Colonic mucosa (tissue), 4 donors: Measurements from ENCODE around the gene EMX1. TPM values are rescaled to one million over a fixed set of nuclear protein-coding genes. Genes with fewer than 3 reads are reported as not detected.

Experiments used
- DNase-seq: peaks from one replicate; pipeline ENCODE4 v3.0.0-alpha.2; 2020
- H3K27ac ChIP-seq: fragments of 200-600 bp; one replicate; pipeline ENCODE4 v1.8.0; 2021
- H3K27me3 ChIP-seq: fragments of 200-600 bp; one replicate; pipeline ENCODE4 v1.8.0; 2021
- H3K36me3 ChIP-seq: fragments of 200-600 bp; one replicate; pipeline ENCODE4 v1.8.0; 2021
- H3K4me1 ChIP-seq: fragments of 200-600 bp; one replicate; pipeline ENCODE4 v1.8.0; 2021; ENCODE audit warnings: mild to moderate bottlenecking
- H3K4me3 ChIP-seq: fragments of 200-600 bp; one replicate; pipeline ENCODE4 v1.8.0; 2021
- H3K9ac ChIP-seq, 2 donors: one replicate each; pipeline ENCODE4 v1.7.0; 2013; ENCODE audit warnings: control low read depth in 2 of 2, low read depth in 2 of 2, low read length in 2 of 2
- H3K9me3 ChIP-seq: fragments of 200-600 bp; one replicate; pipeline ENCODE4 v1.8.0; 2021
- intact Hi-C: fragments of 100-400 bp; cut with DNase I; formaldehyde crosslinking; loops from one replicate; pipeline ENCODE4 v1.14.1; 2022
- total RNA-seq, 2 donors: library from RNA; stranded (reverse); fragmentation: NEBNext Ultra II Directional in 1 of 2; extraction: Animal tissue kit (Norgen Biotek cat#: 25700) in 1 of 2; gene quantifications; one replicate each; pipeline ENCODE4 v1.2.1, GENCODE V29; 2021
- TF ChIP-seq, protein P1 (sequence below): fragments of 200-600 bp; IDR thresholded peaks from one replicate; pipeline ENCODE4 v1.8.0; 2022; ENCODE audit warnings: antibody characterized with exemption, mild to moderate bottlenecking
- donor health status: healthy.
- donor health status: DM: no; HTN: no; CAD: no.
- donor health status: DM: no; HTN: no; CAD: no.

The EMX1 gene
- total RNA-seq, 2 donors from 2014 or later = 1.1 to 2.0 TPM

DNA sequence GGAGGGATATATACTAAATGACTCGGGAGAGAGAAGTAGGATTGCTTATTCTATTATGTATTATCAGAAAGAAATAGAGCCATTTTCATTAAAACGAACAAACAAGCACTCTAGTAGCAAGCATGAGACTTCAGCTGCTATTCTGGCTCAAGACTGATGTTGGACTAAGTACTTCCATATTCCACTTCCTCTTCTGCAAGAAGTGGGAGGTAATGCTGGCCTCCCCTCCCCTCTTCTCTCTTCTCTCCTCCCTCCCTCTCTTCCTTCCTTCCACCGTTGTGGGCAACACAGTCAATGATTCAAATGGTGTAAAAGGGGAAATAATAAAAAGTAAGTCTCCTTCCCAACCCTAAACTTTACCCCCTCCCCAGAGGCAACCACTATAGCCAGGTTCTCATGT lies 62.6 kb downstream of the EMX1 start:
- intact Hi-C loops = no loop called here
- Histone ChIP-seq H3K4me1 (no peaks in the 10 kb centered on the region), H3K9ac (no peak overlapping the region), H3K4me3 (no peak overlapping the region), H3K36me3 (no peaks in the 10 kb centered on the region), H3K9me3 (no peaks in the 10 kb centered on the region), H3K27ac (no peak overlapping the region), H3K27me3 (no peaks in the 10 kb centered on the region)
- TF ChIP-seq, protein P1, sequence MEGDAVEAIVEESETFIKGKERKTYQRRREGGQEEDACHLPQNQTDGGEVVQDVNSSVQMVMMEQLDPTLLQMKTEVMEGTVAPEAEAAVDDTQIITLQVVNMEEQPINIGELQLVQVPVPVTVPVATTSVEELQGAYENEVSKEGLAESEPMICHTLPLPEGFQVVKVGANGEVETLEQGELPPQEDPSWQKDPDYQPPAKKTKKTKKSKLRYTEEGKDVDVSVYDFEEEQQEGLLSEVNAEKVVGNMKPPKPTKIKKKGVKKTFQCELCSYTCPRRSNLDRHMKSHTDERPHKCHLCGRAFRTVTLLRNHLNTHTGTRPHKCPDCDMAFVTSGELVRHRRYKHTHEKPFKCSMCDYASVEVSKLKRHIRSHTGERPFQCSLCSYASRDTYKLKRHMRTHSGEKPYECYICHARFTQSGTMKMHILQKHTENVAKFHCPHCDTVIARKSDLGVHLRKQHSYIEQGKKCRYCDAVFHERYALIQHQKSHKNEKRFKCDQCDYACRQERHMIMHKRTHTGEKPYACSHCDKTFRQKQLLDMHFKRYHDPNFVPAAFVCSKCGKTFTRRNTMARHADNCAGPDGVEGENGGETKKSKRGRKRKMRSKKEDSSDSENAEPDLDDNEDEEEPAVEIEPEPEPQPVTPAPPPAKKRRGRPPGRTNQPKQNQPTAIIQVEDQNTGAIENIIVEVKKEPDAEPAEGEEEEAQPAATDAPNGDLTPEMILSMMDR = no peak
- no peak for DNase-seq

DNA sequence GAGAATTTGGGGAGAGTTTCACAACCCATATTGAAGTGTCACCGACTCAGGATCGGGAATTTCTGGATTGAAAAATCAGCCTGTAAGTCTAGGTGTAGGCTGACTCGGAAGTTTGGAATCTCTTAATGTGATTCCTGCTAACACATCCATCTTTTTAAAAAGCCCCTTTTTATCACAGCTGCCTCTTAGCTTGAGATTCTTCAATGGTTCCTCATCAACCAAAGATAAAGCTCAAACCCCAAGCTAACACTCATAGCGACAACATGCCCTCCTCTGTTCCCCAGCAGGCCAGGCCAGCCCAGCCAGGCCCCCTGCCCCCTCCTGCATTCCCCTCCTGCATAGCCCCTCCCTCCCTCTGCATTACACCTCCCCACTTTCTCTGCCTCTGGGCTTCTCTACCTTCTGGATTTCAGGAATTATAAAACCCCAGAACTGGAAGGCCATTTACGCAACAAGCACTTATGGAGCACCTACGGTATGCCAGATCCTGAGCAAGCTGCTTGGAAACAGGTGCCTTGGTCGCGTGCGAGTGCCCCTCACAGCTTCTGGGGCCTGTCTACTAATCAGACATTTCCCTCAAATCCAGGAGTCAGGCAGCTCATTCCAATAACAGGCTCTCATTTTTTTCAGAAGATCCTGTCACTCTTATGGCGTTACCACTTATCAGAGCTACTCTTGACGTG lies 63.4 kb downstream of the EMX1 start:
- Histone ChIP-seq H3K4me1 (no peaks in the 10 kb centered on the region), H3K4me3 (no peak overlapping the region), H3K36me3 (no peaks in the 10 kb centered on the region), H3K27me3 (no peaks in the 10 kb centered on the region), H3K9ac (no peak overlapping the region), H3K9me3 (no peaks in the 10 kb centered on the region), H3K27ac (no peak overlapping the region)
- DNase-seq = no peak
- intact Hi-C loops = no loop called here
- TF ChIP-seq, protein P1 = no peak

DNA sequence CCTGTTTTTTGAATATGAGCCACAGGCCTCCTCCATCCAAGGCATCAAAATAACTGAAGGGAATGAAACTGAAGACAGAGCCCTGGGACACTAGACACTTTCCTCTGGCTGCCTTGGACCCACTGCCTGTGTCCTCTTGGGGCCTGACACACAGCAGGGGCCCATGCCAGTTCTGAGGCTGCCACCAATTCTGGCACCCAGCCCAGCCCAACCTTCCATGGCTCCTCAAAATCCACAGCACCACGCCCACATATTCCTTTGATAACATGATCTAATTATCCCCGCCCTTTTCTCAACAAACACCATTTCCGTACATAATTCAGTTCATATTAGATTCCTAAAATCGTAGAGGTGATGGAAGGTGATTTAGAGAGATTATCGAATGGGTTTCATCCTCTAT lies 64.2 kb downstream of the EMX1 start:
- no peaks in the 10 kb centered on the region for H3K4me1 ChIP-seq
- H3K9me3 ChIP-seq = no peaks in the 10 kb centered on the region
- DNase-seq = peak; percentile 27
- H3K4me3 ChIP-seq = no peak overlapping the region
- no peak overlapping the region for H3K9ac ChIP-seq
- TF ChIP-seq, protein P1 = no peak
- H3K27me3 ChIP-seq = no peaks in the 10 kb centered on the region
- H3K36me3 ChIP-seq = no peaks in the 10 kb centered on the region
- H3K27ac ChIP-seq = no peak overlapping the region
- intact Hi-C loops = no loop called here

DNA sequence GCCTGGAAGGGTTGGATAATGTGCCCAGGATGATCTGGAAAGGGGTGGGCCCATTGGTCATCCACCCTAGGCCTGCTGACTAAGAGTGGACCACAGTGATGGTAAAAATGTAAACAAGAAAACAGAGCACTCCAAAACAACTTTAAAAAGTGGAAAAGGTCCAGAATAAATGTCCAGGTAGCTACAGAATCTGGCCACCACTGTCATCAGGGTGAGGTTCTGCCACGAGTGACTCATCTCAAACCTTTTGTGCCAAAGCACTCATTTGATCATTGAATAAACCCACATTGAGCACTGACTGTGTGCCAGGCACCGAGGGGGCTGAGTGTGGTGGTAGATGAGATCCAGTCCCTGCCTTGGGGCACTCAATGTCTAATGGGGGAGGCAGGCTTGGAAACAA lies 64.9 kb downstream of the EMX1 start:
- no peak for DNase-seq
- intact Hi-C loops = no loop called here
- H3K27ac ChIP-seq = no peak overlapping the region

DNA sequence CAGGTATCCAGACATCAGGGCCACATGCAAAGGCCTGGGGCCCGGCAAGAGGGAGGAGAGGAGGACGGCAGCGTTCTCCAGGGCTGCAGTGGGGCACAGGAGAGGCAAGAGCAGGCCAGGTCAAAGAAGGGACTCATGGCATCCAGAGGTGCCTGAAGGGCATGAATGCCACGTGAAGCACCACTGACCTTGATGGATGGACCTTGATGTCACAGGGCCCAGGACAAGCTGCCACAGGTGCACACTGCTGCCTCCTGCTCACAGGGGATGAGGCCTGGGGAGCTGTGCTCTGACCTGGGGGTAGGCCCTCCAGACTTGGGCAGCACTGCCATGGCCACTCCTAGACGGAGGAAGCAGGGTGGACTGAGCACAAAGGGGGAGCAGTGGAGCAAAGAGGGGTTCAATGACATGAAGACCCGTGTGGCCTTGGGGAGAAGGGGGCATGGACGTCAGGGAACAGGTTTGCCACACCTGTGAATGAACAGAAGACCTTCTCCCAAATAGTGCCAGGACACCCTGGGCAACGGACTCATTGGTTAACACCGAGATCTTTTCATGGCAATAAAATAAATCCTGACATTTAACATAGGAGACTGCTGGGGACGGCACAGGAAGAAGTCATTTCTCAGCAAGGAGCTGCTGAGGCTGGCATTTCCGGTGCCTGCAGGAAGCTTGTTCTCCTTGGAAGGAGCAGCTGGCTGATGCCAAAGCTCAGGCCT lies 65.6 kb downstream of the EMX1 start:
- Histone ChIP-seq H3K27me3 (no peaks in the 10 kb centered on the region), H3K4me3 (no peak overlapping the region), H3K27ac (no peak overlapping the region), H3K9ac (no peak overlapping the region), H3K36me3 (no peaks in the 10 kb centered on the region), H3K4me1 (no peaks in the 10 kb centered on the region), H3K9me3 (no peaks in the 10 kb centered on the region)
- TF ChIP-seq, protein P1 = no peak
- DNase-seq = no peak
- intact Hi-C loops = no loop called here

More for the DNA sequence above, 64.9 kb downstream of the EMX1 start:
- Histone ChIP-seq H3K36me3 (no peaks in the 10 kb centered on the region), H3K4me1 (no peaks in the 10 kb centered on the region), H3K9me3 (no peaks in the 10 kb centered on the region), H3K4me3 (no peak overlapping the region), H3K27me3 (no peaks in the 10 kb centered on the region), H3K9ac (no peak overlapping the region)
- TF ChIP-seq, protein P1 = no peak
